Measurements from ENCODE around the gene LPA. TPM values are rescaled to one million over a fixed set of nuclear protein-coding genes. Genes with fewer than 3 reads are reported as not detected.

The LPA gene
- total and polyA plus RNA-seq, 2 of the 8 experiments (the other 6 are each of a cell fraction or from before 2014, with no cell fraction given): 0.39 TPM; not detected in 1

GRCh38 chr6:160505970-160506369 lies 158.1 kb downstream of the LPA start (continued):
- TF ChIP-seq SIX5 (IDR thresholded peaks at IDR 0.05; ENCODE audit: low read depth, low read length): no peak
- no peak for TF ChIP-seq CHD2 (IDR thresholded peaks at IDR 0.05; ENCODE audit: low read length)
- no peak for TF ChIP-seq EP300 (IDR thresholded peaks at IDR 0.05; ENCODE audit: borderline replicate concordance in 1 of 2, low read depth in 2 of 2, low read length in 2 of 2)
- no peak for TF ChIP-seq EZH2 (IDR thresholded peaks at IDR 0.05; ENCODE audit: low read depth, low read length, severe bottlenecking)
- TF ChIP-seq ZNF274 (IDR thresholded peaks at IDR 0.05; ENCODE audit: borderline replicate concordance, extremely low read depth, low read length): no peak
- TF ChIP-seq JUND (IDR thresholded peaks at IDR 0.05; ENCODE audit: low read length): no peak
- no peak for TF ChIP-seq CHD1 (IDR thresholded peaks at IDR 0.05; ENCODE audit: low read depth, low read length)
